HEK293 (cell line): ENCODE measurements around the gene SH2D4B.
A peak's percentile ranks its signal among the peaks of the same experiment; 100 is the strongest.

Experiments used
- CTCF ChIA-PET: fragments of 350-600 bp; formaldehyde crosslinking; extraction: SDS; loops from one replicate; lab custom pipeline; 2021; ENCODE audit warnings: antibody characterized with exemption; lab: Yijun Ruan, JAX
- POLR2A ChIA-PET: fragments of 300-600 bp; formaldehyde crosslinking; extraction: SDS; loops from one replicate; lab custom pipeline; 2020; ENCODE audit warnings: antibody characterized with exemption, inconsistent platforms; lab: Yijun Ruan, JAX
- H3K27ac ChIP-seq: fragments of 200-500 bp; sonication (Bioruptor generic); 2 replicates; pipeline ENCODE4 v1.5.1; 2014; ENCODE audit warnings: low read depth, low read length, control low read depth, inconsistent platforms; ENCODE audit errors: extremely low read depth
- H3K36me3 ChIP-seq, 2 experiments: fragments of 200-500 bp in 1 of 2; sonication (Bioruptor generic) in 1 of 2; 1 replicate in 1 of 2; 2 replicates in 1 of 2; pipeline ENCODE4 v1.5.1; 2014 to 2017; ENCODE audit warnings: inconsistent platforms in 2 of 2, low read length in 2 of 2; ENCODE audit not compliant: control insufficient read depth in 2 of 2, insufficient read depth in 1 of 2
- H3K4me1 ChIP-seq: fragments of 200-500 bp; sonication (Bioruptor generic); 2 replicates; pipeline ENCODE4 v1.5.1; 2014; ENCODE audit warnings: mild to moderate bottlenecking, low read length, inconsistent platforms; ENCODE audit not compliant: control insufficient read depth, insufficient read depth
- H3K4me3 ChIP-seq: 2 replicates; pipeline ENCODE4 v1.5.1; 2011; ENCODE audit warnings: low read depth, mild to moderate bottlenecking, control low read depth, low read length, moderate library complexity
- H3K9me3 ChIP-seq: fragments of 200-500 bp; sonication (Bioruptor generic); 2 replicates; pipeline ENCODE4 v1.5.1; 2014; ENCODE audit warnings: low read depth, low read length, inconsistent platforms; ENCODE audit not compliant: control insufficient read depth, insufficient read depth
- GLIS1 ChIP-seq: fragments of 450-650 bp; formaldehyde crosslinking; IDR thresholded peaks from 2 replicates; pipeline ENCODE4 v1.5.1; 2016; ENCODE audit warnings: missing biosample characterization, missing genetic modification characterization
- OVOL3 ChIP-seq: fragments of 450-650 bp; formaldehyde crosslinking; IDR thresholded peaks from 2 replicates; pipeline ENCODE4 v1.5.1; 2016; ENCODE audit warnings: missing biosample characterization, missing genetic modification characterization
- SCRT1 ChIP-seq: fragments of 450-650 bp; formaldehyde crosslinking; IDR thresholded peaks from 2 replicates; pipeline ENCODE4 v1.5.1; 2016; ENCODE audit warnings: missing biosample characterization, missing genetic modification characterization, borderline replicate concordance
- SETDB1 ChIP-seq: IDR thresholded peaks from one replicate; pipeline ENCODE4 v1.6.1; 2017; ENCODE audit warnings: mild to moderate bottlenecking, low read length, moderate library complexity, mixed read lengths; ENCODE audit not compliant: insufficient read length
- TSHZ1 ChIP-seq: fragments of 450-650 bp; formaldehyde crosslinking; IDR thresholded peaks from 2 replicates; pipeline ENCODE4 v1.5.1; 2016; ENCODE audit warnings: missing biosample characterization, missing genetic modification characterization, borderline replicate concordance
- ZBTB1 ChIP-seq: fragments of 450-650 bp; formaldehyde crosslinking; IDR thresholded peaks from 2 replicates; pipeline ENCODE4 v1.5.1; 2016; ENCODE audit warnings: missing biosample characterization, missing genetic modification characterization
- ZBTB8A ChIP-seq: fragments of 450-650 bp; formaldehyde crosslinking; IDR thresholded peaks from 2 replicates; pipeline ENCODE4 v1.5.1; 2016; ENCODE audit warnings: missing biosample characterization, missing genetic modification characterization
- ZIC2 ChIP-seq: fragments of 450-650 bp; formaldehyde crosslinking; IDR thresholded peaks from 2 replicates; pipeline ENCODE4 v1.5.1; 2016; ENCODE audit warnings: missing biosample characterization, missing genetic modification characterization
- ZNF16 ChIP-seq: fragments of 450-650 bp; formaldehyde crosslinking; IDR thresholded peaks from 2 replicates; pipeline ENCODE4 v1.5.1; 2016; ENCODE audit warnings: low read depth, missing biosample characterization, missing genetic modification characterization
- ZNF19 ChIP-seq: fragments of 450-650 bp; formaldehyde crosslinking; IDR thresholded peaks from 2 replicates; pipeline ENCODE4; 2016; ENCODE audit warnings: missing biosample characterization, missing genetic modification characterization, low read depth
- ZNF302 ChIP-seq: fragments of 450-650 bp; formaldehyde crosslinking; IDR thresholded peaks from 2 replicates; pipeline ENCODE4 v1.5.1; 2016; ENCODE audit warnings: missing biosample characterization, missing genetic modification characterization, low read depth
- ZNF449 ChIP-seq: fragments of 450-650 bp; formaldehyde crosslinking; IDR thresholded peaks from 2 replicates; pipeline ENCODE4 v1.5.1; 2017; ENCODE audit warnings: missing biosample characterization, mild to moderate bottlenecking, missing genetic modification characterization, moderate library complexity
- ZNF596 ChIP-seq: fragments of 450-650 bp; IDR thresholded peaks from 2 replicates; pipeline ENCODE4 v1.5.0; 2018; ENCODE audit warnings: missing biosample characterization, mild to moderate bottlenecking, missing genetic modification characterization, moderate library complexity
- ZNF707 ChIP-seq: fragments of 450-650 bp; formaldehyde crosslinking; IDR thresholded peaks from 2 replicates; pipeline ENCODE4 v1.5.1; 2016; ENCODE audit warnings: missing biosample characterization, missing genetic modification characterization

The SH2D4B gene

GRCh38 chr10:80496555-80497172, 41.0 kb upstream of the SH2D4B start:
- no peak overlapping the region for H3K27ac ChIP-seq
- H3K36me3 ChIP-seq: peaks cover 0 to 7% of the 10 kb centered on the region in 2 experiments; a peak in 1 of 3 replicates
- CTCF ChIA-PET: interaction anchor here (0.7 to 1.6 kb wide), 4 partner anchors 8 to 166 kb away, joined by 3 to 11 read pairs (median 4); no protein-coding TSS in a partner anchor
- no peak overlapping the region for H3K4me3 ChIP-seq
- POLR2A ChIA-PET: no interaction called here
- TF ChIP-seq ZNF16 (tag by site-specific recombination) (no peak), OVOL3 (no peak), ZNF449 (tag by site-specific recombination) (no peak), ZBTB8A (tag by site-specific recombination) (no peak), SETDB1 (peak; percentile 86), SCRT1 (tag by site-specific recombination) (no peak)
- TF ChIP-seq, all 188 proteins: peak for 1
- Histone ChIP-seq H3K9me3 (no peaks in the 10 kb centered on the region), H3K4me1 (no peaks in the 10 kb centered on the region; the same call in 1 of the 2 replicates)

GRCh38 chr10:80497187-80498077, 40.3 kb upstream of the SH2D4B start:
- POLR2A ChIA-PET: no interaction called here
- peaks cover 0 to 5% of the 10 kb centered on the region in 2 experiments; a peak in 1 of 3 replicates for H3K36me3 ChIP-seq
- no peak overlapping the region for H3K4me3 ChIP-seq
- no peak overlapping the region for H3K27ac ChIP-seq
- TF ChIP-seq ZNF302 (tag by site-specific recombination) (no peak), GLIS1 (peak; percentile 55), TSHZ1 (tag by site-specific recombination) (no peak), ZNF19 (tag by site-specific recombination) (no peak), ZNF707 (tag by site-specific recombination) (no peak), ZBTB1 (tag by site-specific recombination) (no peak), ZNF596 (tag by site-specific recombination) (no peak), ZIC2 (tag by site-specific recombination) (peak; percentile 47; the same call in 1 of the 2 replicates)
- TF ChIP-seq, all 188 proteins: peak for 2
- CTCF ChIA-PET: interaction anchor here (0.6 to 1.8 kb wide), 6 partner anchors 7 to 54 kb away, joined by 3 to 11 read pairs (median 4); no protein-coding TSS in a partner anchor
- Histone ChIP-seq H3K4me1 (no peaks in the 10 kb centered on the region; the same call in 1 of the 2 replicates), H3K9me3 (no peaks in the 10 kb centered on the region)
